Measurements from ENCODE around the gene ACTR6. TPM values are rescaled to one million over a fixed set of nuclear protein-coding genes. Genes with fewer than 3 reads are reported as not detected.
A peak's percentile ranks its signal among the peaks of the same experiment; 100 is the strongest.
"Not testable (repeated sequence)": the region's sequence is repeated elsewhere in the genome, so short reads cannot be mapped to it uniquely, and the experiment has no call there.

ACTR6 gene
- total RNA-seq, 2 experiments from 2014 or later = 29.5 to 34.8 TPM

- ATAC-seq = no peak
Measured at GRCh38 chr12:100186071-100186470, 14.5 kb upstream of the ACTR6 start.

DNA sequence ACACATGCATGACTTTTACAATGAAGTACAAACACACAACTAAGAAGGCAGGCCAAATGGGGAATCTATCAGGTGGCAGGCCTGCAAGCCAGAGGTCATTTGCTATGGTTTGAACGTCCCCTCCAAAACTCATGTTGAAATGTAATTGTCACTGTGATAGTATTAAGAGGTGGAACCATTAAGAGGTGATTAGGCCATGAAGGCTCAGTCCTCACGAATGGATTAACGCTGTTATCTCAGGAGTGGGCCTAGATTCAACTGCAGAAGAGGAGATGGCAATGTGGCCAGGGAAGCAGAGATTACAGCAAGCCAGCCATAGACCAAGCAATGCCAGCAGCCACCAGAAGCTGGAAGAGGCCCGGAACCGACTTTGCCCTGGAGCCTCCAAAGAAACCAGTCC is 13.5 kb upstream of the ACTR6 start:
- ChIA-PET CTCF (interaction anchor here (2.5 kb wide), 1 partner anchor 32 kb away, joined by 9 read pairs; no protein-coding TSS in a partner anchor), POLR2A (no interaction called here)
- Mint-ChIP-seq H3K27ac (no peak overlapping the region), H3K4me3 (no peak overlapping the region), H3K9me3 (ENCODE audit: insufficient read depth) (no peaks in the 10 kb centered on the region), H3K4me1 (ENCODE audit: low read depth) (peaks cover 9% of the 10 kb centered on the region), H3K36me3 (ENCODE audit: low read depth) (peaks cover 25% of the 10 kb centered on the region), H3K27me3 (ENCODE audit: low read depth) (no peaks in the 10 kb centered on the region)
- no peak for DNase-seq
- ATAC-seq = no peak

More at GRCh38 chr12:100186071-100186470, 14.5 kb upstream of the ACTR6 start:
- POLR2A ChIA-PET = interaction anchor here (0.8 to 1.4 kb wide), 2 partner anchors 12 to 15 kb away, joined by 3 to 6 read pairs; partner anchors contain the start of gene ACTR6
- H3K9me3 Mint-ChIP-seq (ENCODE audit: insufficient read depth) = no peaks in the 10 kb centered on the region
- H3K4me3 Mint-ChIP-seq = no peak overlapping the region
- H3K27ac Mint-ChIP-seq = no peak overlapping the region
- H3K36me3 Mint-ChIP-seq (ENCODE audit: low read depth) = peaks cover 20% of the 10 kb centered on the region
- no peaks in the 10 kb centered on the region for H3K27me3 Mint-ChIP-seq (ENCODE audit: low read depth)
- CTCF ChIA-PET = interaction anchor here (2.5 kb wide), 1 partner anchor 31 kb away, joined by 9 read pairs; no protein-coding TSS in a partner anchor
- H3K4me1 Mint-ChIP-seq (ENCODE audit: low read depth) = peaks cover 10% of the 10 kb centered on the region
- no peak for DNase-seq

- Mint-ChIP-seq H3K27me3 (ENCODE audit: low read depth) (no peaks in the 10 kb centered on the region), H3K4me1 (ENCODE audit: low read depth) (peaks cover 13% of the 10 kb centered on the region), H3K36me3 (ENCODE audit: low read depth) (peaks cover 32% of the 10 kb centered on the region), H3K4me3 (no peak overlapping the region), H3K27ac (no peak overlapping the region), H3K9me3 (ENCODE audit: insufficient read depth) (no peaks in the 10 kb centered on the region)
- DNase-seq (no peak), ATAC-seq (no peak)
- ChIA-PET CTCF (interaction anchor here (2.5 kb wide), 1 partner anchor 33 kb away, joined by 9 read pairs; no protein-coding TSS in a partner anchor), POLR2A (interaction anchor here (0.6 kb wide), 1 partner anchor 46 kb away, joined by 3 read pairs; no protein-coding TSS in a partner anchor)
Measured at GRCh38 chr12:100187857-100188519, 12.6 kb upstream of the ACTR6 start.

GRCh38 chr12:100188888-100189635 is 11.6 kb upstream of the ACTR6 start:
- H3K36me3 Mint-ChIP-seq (ENCODE audit: low read depth) = peaks cover 34% of the 10 kb centered on the region
- H3K4me3 Mint-ChIP-seq; DNase-seq; H3K9me3 Mint-ChIP-seq (ENCODE audit: insufficient read depth); ATAC-seq; H3K27ac Mint-ChIP-seq; CTCF ChIA-PET; H3K27me3 Mint-ChIP-seq (ENCODE audit: low read depth): not testable (repeated sequence)
- POLR2A ChIA-PET = interaction anchor here (1.3 kb wide), 1 partner anchor 11 kb away, joined by 3 read pairs; the partner anchor contains the start of gene ACTR6
- H3K4me1 Mint-ChIP-seq (ENCODE audit: low read depth) = peaks cover 16% of the 10 kb centered on the region

- H3K27ac Mint-ChIP-seq = no peak overlapping the region
- ATAC-seq (no peak), DNase-seq (no peak)
- CTCF ChIA-PET = no interaction called here
- H3K4me3 Mint-ChIP-seq = no peak overlapping the region
- no peaks in the 10 kb centered on the region for H3K9me3 Mint-ChIP-seq (ENCODE audit: insufficient read depth)
- no peaks in the 10 kb centered on the region for H3K27me3 Mint-ChIP-seq (ENCODE audit: low read depth)
- POLR2A ChIA-PET = interaction anchor here (1.3 kb wide), 1 partner anchor 11 kb away, joined by 3 read pairs; the partner anchor contains the start of gene ACTR6
- peaks cover 16% of the 10 kb centered on the region for H3K4me1 Mint-ChIP-seq (ENCODE audit: low read depth)
- peaks cover 39% of the 10 kb centered on the region for H3K36me3 Mint-ChIP-seq (ENCODE audit: low read depth)
Measured at GRCh38 chr12:100189636-100190394, 10.8 kb upstream of the ACTR6 start.

GRCh38 chr12:100193085-100193484 is 7.5 kb upstream of the ACTR6 start:
- peaks cover 10% of the 10 kb centered on the region for H3K4me1 Mint-ChIP-seq (ENCODE audit: low read depth)
- DNase-seq (no peak), ATAC-seq (no peak)
- CTCF ChIA-PET = interaction anchor here (1.7 to 2.7 kb wide), 2 partner anchors 38 kb away, joined by 4 to 10 read pairs; no protein-coding TSS in a partner anchor
- POLR2A ChIA-PET = no interaction called here
- H3K27ac Mint-ChIP-seq = no peak overlapping the region
- no peaks in the 10 kb centered on the region for H3K9me3 Mint-ChIP-seq (ENCODE audit: insufficient read depth)
- no peak overlapping the region for H3K4me3 Mint-ChIP-seq
- H3K27me3 Mint-ChIP-seq (ENCODE audit: low read depth) = no peaks in the 10 kb centered on the region
- H3K36me3 Mint-ChIP-seq (ENCODE audit: low read depth) = peaks cover 46% of the 10 kb centered on the region

DNA sequence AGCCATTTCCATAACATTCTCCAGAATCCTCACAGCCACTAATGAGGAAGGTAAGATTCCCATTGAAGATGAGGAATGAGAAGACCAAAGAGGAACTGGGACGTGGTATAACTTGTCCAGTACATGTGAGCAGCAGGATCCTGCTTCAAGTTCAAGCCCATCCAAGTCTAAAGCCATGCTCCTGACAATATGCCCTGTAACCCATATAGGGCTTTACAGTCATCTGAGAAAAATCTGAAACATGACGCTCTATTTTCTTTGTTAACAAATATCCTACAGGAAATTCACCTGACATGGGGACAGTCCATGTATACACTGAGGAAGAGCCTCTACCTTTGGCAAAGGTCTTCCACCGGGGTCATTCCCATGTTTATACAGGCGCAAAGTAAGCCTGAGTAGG is 3.1 kb upstream of the ACTR6 start:
- H3K4me1 Mint-ChIP-seq (ENCODE audit: low read depth) = peaks cover 29% of the 10 kb centered on the region
- peaks cover 27% of the 10 kb centered on the region for H3K36me3 Mint-ChIP-seq (ENCODE audit: low read depth)
- POLR2A ChIA-PET = interaction anchor here (0.5 kb wide), 1 partner anchor 59 kb away, joined by 3 read pairs; no protein-coding TSS in a partner anchor
- H3K27me3 Mint-ChIP-seq (ENCODE audit: low read depth) = no peaks in the 10 kb centered on the region
- ATAC-seq (no peak), DNase-seq (no peak)
- H3K4me3 Mint-ChIP-seq = no peak overlapping the region
- H3K9me3 Mint-ChIP-seq (ENCODE audit: insufficient read depth) = no peaks in the 10 kb centered on the region
- H3K27ac Mint-ChIP-seq = no peak overlapping the region
- CTCF ChIA-PET = no interaction called here

- Mint-ChIP-seq H3K36me3 (ENCODE audit: low read depth) (peaks cover 20% of the 10 kb centered on the region), H3K27me3 (ENCODE audit: low read depth) (no peaks in the 10 kb centered on the region), H3K27ac (peak overlapping the region; percentile 100), H3K4me3 (peak overlapping the region; percentile 99), H3K9me3 (ENCODE audit: insufficient read depth) (no peaks in the 10 kb centered on the region), H3K4me1 (ENCODE audit: low read depth) (peaks cover 30% of the 10 kb centered on the region)
- DNase-seq (no peak), ATAC-seq (no peak)
- CTCF ChIA-PET = no interaction called here
- POLR2A ChIA-PET = no interaction called here
Measured at GRCh38 chr12:100199023-100199346, 1.6 kb upstream of the ACTR6 start.

DNA sequence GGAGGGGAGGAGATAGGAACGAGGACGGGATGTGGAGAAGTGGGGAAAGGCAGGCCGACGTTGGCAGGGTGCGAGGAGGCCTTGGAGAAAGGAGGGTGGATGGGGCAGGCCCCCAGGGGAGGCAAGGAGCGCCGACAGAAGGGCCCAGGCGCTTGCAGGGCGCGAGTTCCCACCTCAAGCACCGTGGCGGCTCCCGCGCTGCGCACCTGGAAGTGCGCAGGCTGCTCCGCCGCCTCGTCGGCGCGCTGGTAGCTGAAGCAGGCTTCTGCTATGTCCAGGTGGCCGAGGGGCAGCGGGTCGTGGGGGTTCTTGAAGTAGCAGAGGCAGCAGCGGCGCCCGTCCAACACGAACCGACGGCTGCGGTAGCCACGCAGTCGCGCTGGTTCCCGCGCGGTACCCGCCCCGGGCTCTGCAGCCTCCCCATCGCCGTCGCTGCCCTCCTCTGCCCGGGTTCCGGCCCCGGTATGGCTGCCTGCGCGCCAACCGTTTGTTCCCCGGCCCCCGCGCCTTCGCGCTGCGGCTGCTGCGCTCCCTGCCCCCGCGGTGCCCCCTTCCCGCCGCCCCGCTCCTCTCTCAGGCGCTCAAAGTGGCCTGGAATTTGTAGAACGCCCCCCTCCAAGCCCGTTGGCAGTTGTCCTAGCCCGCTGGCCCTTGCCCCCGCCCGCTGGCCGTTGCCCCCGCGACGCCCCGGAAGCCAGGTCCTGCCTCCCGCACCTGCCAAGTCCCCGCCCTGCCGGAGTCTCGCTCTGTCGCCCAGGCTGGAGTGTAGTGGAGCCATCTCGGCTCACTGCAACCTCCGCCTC is 1.1 kb upstream of the ACTR6 start:
- POLR2A ChIA-PET = interaction anchor here (1.3 to 3.4 kb wide), 5 partner anchors 10 to 68 kb away, joined by 3 to 37 read pairs (median 9); partner anchors contain the start of genes DEPDC4 and SCYL2
- Mint-ChIP-seq H3K27me3 (ENCODE audit: low read depth) (no peaks in the 10 kb centered on the region), H3K27ac (peak overlapping the region; percentile 100), H3K4me1 (ENCODE audit: low read depth) (peaks cover 30% of the 10 kb centered on the region), H3K9me3 (ENCODE audit: insufficient read depth) (no peaks in the 10 kb centered on the region), H3K36me3 (ENCODE audit: low read depth) (peaks cover 16% of the 10 kb centered on the region), H3K4me3 (peak overlapping the region; percentile 99)
- peak; percentile 85 for DNase-seq
- peak; percentile 81 for ATAC-seq
- CTCF ChIA-PET = interaction anchor here (1.4 to 2.1 kb wide), 3 partner anchors 12 to 63 kb away, joined by 3 to 9 read pairs (median 5); no protein-coding TSS in a partner anchor

DNA sequence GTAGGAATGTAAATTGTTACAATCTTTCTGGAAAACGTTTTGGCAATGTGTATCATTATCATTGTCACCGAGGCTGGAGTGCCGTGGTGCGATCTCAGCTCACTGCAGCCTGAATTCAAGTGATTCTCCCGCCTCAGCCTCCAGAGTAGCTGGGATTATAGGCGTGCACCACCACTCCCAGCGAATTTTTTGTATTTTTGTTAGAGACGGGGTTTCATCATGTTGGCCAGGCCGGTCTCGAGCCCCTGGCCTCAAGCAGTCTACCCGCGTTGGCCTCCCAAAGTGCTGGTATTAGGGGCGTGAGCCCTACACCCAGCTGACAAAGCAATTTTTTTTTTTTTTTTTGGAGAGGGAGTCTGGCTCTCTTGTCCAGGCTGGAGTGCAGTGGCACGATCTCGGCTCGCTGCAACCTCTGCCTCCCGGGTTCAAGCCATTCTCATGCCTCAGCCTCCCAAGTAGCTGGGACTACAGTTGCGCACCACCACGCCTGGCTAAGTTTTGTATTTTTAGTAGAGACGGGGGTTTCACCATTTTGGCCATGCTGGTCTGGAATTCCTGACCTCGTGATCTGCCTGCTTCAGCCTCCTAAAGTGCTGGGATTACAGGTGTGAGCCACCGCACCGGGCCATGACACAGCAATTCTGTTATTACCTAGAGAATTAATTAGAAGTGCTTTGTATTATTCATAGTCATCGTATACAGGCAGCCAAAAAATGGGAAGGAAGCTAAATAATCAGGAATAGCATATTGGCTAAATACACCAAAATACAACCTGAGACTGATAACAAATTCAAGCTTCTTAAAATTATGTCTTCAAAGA is 1.2 kb downstream of the ACTR6 start:
- CTCF ChIA-PET = interaction anchor here (1.0 to 2.1 kb wide), 3 partner anchors 38 to 47 kb away, joined by 3 to 9 read pairs (median 4); no protein-coding TSS in a partner anchor
- POLR2A ChIA-PET = interaction anchor here (1.1 to 3.4 kb wide), 3 partner anchors 16 to 66 kb away, joined by 6 to 37 read pairs (median 11); partner anchors contain the start of genes DEPDC4 and SCYL2

More for the DNA sequence above, 1.2 kb downstream of the ACTR6 start:
- Mint-ChIP-seq H3K36me3 (ENCODE audit: low read depth) (peaks cover 11% of the 10 kb centered on the region), H3K27ac (peak overlapping the region; percentile 100), H3K4me1 (ENCODE audit: low read depth) (peaks cover 30% of the 10 kb centered on the region), H3K4me3 (peak overlapping the region; percentile 99), H3K9me3 (ENCODE audit: insufficient read depth) (no peaks in the 10 kb centered on the region), H3K27me3 (ENCODE audit: low read depth) (no peaks in the 10 kb centered on the region)
- DNase-seq (no peak), ATAC-seq (no peak)
